CD4-positive, alpha-beta T cell treated with Interleukin-4 for 4 hours (primary cell): ENCODE data around the gene TIPIN.
"Not testable (repeated sequence)": the region's sequence is repeated elsewhere in the genome, so short reads cannot be mapped to it uniquely, and the experiment has no call there.

Source experiments
- DNase-seq: peaks from one replicate; pipeline ENCODE4 v3.0.0-alpha.2; 2020

The TIPIN gene, protein sequence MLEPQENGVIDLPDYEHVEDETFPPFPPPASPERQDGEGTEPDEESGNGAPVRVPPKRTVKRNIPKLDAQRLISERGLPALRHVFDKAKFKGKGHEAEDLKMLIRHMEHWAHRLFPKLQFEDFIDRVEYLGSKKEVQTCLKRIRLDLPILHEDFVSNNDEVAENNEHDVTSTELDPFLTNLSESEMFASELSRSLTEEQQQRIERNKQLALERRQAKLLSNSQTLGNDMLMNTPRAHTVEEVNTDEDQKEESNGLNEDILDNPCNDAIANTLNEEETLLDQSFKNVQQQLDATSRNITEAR

DNA sequence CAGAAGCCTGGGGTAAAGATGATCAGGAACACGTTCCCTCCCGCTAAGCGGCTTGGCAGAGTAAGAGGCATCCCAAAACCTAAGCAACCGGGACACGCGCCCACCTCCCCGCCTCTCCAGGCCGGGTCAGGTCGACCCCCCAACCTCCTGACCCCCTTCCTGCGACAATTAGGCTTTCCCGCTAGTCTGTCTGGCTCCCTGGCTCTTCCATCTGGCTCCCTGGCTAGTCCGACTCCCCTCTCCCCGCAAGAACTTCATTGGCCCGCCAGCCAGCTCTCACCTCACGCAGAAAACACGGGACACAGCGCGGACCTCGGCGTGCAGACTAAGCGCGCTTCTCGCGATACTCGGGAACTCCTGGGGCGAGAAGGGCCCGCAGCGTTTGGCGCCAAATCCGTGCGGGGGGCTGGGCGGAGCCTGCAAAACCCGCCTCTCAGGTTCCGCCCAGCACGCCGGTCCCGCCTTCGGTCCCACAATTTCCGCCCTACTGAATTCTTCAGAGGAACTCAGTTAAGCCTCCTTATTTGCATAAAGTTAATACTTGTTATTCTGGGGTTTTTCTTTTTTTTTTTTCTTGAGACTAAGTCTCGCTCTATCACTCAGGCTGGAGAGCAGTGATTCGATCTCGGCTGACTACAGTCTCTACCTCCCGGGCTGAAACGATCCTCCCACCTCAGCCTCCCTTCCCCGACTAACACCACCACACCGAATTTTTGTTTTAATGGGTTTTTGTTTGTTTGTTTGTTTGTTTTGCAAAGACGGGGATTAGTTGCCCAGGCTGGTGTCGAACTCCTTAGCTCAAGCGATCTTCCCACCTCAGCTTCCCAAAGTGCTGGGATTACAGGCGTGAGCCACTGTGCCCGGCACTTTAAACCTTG, at the start of gene TIPIN:
TSS of gene TIPIN (minus strand) at position 327 of the 878 bp plus-strand sequence. CDS start 3,738 bp downstream, outside the sequence.
- DNase-seq: peak; percentile 97

DNA sequence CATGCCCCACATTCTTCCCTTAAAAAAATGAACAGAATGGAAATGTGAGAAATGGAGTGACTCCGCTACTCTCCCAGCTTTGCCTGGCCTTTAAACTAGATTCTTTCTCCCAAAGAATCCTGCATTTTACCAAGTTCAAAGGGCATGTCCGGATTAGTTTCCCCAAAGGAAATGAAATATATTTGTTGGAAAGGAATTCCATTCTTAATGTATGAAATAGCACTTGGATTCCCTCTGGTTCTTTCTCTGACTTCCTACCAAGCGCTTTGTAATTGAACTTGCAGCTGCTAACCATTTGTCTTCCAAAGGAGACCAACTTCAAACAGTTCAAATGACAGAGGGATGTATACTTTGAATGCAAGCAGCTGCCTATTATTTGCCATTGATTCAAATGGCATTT, 49.1 kb upstream of the TIPIN start:
- no peak for DNase-seq

DNA sequence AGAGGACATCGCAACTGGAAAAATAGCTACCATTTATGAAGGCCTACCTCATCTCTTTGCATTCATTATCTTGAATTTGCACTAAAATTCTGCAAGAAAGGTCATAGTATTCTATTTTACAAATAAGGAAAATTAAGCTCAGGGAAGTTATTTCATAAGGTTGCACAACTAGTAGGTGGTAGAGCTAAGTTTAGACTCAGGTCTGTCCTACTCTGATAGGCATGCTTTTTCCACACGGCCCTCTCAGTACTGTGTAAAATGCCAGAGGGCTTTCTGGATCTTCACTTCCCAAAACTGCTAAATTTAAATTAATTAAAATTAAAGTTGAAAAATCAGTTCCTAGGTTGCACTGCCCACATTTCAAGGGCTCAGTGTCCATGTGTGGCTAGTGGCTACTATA, 48.5 kb upstream of the TIPIN start:
- DNase-seq: no peak

DNA sequence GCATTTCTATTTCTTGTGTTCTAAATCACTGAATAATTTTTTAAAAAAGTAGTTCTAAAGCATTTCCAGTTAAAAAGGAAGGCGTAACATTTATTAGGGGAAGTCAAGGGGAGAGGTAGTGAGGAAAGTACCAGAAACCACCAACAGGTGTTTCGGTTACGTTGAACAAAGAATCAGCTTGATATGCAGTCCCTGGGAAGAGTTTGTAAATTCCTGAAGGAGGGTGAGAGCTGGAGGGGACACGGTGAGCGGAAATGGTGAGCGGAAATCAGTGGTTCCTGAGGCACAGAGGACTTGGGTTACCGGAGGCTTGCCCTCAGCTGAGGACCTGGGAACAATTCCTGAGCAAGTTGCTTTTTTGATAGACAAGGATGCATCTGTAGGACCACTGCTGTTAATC, 48.0 kb upstream of the TIPIN start:
- no peak for DNase-seq

DNA sequence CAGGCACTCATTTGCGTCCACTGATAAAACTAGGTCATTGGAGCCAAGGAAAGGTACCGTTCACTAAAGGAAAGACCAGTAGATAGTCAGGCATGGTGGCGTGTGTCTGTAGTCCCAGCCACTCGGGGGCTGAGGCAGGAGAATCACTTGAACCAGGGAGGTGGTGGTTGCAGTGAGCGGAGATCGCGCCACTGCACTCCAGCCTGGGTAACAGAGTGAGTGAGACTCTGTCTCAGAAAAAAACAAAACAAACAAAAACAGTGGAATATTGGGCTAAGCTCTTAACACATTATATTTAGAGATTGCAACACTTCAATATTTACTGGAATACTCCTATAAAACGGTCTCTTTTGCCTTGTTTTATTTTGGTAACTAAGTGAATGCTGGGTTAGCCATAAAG, 47.6 kb upstream of the TIPIN start:
- DNase-seq: no peak

DNA sequence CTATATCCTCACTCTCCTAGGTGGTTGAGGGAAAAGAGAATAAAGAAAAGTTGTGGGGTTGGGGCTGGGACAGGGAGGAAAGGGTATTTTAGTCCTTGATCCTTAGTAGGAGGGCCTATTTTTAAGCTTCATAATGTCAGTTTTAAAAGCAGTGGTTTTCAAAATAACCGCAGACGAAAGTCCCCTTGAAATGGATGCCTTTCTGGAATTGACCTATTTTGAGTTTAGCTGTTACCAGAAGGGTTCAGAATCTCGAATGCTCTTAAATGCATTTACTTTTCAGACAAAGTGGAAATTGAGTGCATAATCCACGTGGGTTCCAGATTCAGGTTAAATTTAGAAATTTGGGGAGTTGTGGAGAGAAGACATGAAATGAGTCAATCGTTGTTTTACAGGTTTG, 46.8 kb upstream of the TIPIN start:
- no peak for DNase-seq

DNA sequence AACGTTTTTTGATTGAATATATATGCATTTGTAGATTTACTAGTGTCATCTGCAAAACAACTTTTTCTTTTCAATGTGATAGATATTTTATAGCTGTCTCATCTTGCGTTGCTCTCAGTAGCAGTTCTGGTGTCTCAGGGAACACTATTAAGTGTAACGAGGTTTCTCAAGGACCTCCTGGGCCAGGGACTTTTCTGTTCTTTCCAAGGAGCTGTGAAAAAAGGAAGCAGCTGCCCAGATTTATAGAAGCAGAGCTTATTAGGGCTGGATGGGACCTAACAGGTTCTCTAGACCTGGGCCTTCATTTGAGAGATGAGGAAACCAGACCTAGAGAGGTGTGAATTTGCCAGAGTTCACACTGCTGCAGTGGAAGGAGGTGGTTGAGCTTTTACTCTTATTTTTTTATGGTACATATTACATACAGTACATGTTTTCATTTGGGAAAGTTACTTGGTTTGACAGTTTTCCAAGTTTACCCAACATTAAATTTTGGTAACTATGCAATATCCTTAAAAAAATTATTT, 46.3 kb upstream of the TIPIN start:
- DNase-seq: no peak

DNA sequence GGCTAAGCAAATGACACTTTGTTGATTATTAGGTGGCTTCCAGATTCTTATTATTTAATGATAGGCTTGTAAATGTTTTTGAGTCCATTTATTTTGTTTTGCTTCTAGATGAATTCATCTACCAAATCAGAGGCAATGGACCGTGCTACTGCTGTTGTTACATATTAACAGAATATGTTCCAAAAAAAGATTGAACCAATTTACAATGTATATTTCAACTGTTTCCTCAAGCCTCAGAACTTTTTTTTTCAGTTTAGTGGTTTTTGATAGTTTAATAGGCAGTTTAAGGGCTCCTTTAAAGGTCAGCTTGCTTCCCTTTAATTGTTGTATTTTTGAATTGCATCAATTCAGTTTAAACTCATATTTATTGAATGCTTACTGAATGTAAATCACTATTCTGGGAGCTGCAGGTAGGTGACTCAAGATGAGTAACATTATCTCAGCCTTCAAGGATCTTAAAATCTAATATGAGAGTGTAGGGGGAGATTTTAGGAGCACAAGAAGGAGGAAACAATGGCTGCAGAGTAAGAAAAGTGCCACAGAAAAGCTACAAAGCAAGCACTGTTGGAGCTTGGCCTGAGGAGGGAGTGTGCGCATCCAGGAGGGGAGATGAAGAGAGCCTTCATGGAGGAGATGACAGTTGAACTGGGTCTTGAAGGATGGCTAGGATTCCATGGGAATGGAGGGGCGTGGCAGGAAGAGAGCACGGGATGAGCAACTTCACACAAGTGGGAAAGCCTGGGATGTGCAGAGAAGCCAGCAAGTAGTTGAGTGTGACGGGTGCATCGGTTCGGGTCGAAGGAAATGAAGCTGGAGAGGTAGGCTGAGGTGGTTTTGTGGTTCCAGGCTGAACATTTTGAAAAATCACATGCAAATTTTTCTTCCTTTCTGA, 44.9 kb upstream of the TIPIN start:
- no peak for DNase-seq

DNA sequence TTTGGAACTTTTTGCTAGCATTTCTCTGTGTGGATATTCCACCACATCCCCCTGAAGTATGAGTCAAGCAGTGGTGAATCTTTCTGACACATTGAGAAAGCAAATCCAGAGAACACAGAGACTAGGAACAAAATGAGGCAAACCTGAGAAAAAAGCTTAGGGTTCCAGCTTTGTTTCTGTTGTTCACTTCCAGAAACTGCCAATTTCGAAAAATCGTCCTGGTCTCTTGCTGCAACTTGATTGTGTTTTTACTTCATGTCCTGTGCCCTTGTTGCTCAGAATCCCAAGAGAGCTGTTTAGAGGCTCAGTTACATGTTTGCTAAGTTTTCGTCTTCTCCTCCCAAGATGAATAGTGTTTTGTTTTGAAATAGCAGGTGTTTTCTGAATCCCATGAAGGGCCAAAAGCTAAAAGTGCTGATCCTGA, 43.9 kb upstream of the TIPIN start:
- no peak for DNase-seq

DNA sequence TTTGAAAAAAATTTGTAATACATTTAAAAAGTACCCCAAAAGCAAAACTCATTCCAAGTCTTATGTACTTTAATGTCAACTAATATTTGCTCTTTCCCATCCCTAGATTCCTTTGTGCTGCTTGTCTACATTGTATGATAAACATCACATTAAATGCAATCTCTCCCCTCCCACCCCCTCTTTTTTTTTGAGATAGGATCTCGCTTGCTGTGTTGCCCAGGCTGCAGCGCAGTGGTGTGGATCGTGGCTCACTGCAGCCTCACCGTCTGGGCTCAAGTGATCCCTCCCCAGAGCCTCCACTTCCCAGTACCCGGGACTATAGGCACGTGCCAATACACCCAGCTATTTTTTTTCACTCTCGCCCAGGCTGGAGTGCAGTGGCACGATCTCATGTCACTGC, 42.8 kb upstream of the TIPIN start:
- DNase-seq: no peak

DNA sequence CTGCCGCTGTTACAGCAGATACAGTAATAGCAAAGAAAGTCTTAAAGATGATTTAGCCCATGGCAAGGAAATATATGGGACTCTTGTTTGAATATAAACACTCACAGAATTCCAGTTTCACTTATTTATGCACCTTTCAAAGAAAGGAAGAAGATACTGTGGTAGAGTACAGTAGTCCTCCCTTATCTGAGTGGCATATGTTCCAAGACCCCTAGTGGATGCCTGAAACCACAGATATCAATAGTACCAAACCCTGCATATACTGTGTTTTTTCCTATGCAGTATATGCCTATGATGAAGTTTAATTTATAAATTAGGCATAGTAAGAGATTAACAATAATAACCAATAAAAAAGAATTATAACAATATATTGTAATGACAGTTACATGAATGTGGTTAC, 38.4 kb upstream of the TIPIN start:
- no peak for DNase-seq

DNA sequence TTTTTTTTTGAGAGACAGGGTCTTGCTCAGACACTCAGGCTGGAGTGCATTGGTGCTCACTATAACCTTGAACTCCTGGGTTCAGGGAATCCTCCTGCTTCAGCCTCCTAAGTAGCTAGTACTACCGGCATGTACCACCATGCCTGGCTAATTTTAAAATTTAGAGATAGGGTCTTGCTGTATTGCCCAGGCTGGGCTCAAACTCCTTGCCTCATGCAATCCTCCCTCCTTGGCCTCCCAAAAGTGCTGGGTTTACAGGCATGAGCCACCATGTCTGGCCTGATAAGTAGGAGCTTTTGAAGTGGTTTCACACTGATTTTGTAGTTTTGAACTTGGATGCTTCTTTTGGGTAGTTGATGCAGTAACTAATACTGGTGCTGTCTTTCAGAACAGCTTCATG, 38.0 kb upstream of the TIPIN start:
- DNase-seq: no peak

DNA sequence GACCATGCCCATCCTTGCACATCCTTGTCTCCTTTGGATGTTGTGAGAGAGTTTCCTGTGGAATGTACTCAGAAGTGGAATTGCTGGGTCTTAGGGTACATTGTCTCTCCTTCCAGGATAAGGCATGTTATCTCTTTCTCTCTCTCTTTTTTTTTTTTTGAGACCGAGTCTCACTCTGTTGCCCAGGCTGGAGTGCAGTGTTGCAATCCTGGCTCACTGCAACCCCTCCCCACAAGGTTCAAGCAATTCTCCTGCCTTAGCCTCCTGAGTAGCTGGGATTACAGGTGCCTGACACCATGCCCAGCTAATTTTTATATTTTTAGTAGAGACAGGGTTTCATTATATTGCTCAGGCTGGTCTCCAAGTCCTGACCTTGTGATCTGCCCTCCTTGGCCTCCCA, 36.6 kb upstream of the TIPIN start:
- DNase-seq: not testable (repeated sequence)

DNA sequence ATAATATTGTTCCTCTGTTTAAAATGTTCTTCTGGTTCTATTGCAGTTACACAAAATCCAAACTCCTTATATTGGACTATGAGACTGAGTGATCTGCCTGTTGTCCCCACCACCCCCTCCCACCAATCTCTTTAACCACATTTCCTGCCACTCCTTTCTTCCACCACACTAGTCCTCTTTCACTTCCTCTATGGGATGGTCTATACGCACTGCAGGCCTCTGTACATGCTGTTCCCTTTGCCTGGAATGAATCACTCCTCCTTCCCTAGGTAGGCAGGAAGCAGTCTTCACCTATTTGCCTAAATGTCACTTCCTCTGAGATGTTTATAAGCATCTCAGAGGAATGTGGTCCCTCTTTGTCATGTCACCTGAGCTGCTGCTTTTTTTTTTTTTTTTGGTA, 34.2 kb upstream of the TIPIN start:
- DNase-seq: peak; percentile 57

DNA sequence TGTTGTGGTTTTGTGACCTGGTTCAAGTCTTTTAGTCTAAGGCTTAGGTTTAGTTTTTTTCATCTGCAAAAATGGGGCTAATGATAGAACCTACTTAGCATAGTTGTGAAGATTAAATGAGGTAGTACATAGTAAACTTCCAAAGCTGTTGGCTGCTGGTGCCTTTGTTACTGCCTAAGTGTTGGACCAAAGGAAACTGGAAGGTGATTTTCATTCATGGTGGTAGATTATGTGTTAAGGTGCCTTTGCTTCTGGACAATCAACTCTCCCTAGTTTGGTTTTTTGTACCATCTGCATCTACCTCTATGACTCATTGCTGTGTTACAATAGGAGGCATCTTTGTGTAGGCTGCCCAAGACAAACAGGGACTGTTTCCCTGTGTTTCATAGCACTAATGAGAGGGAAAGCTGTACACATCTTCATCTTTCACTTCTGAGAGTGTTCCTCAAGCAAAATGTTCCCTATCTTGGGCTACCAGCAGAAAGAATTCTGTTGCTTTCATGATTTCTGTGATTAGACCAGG, 33.4 kb upstream of the TIPIN start:
- DNase-seq: no peak

DNA sequence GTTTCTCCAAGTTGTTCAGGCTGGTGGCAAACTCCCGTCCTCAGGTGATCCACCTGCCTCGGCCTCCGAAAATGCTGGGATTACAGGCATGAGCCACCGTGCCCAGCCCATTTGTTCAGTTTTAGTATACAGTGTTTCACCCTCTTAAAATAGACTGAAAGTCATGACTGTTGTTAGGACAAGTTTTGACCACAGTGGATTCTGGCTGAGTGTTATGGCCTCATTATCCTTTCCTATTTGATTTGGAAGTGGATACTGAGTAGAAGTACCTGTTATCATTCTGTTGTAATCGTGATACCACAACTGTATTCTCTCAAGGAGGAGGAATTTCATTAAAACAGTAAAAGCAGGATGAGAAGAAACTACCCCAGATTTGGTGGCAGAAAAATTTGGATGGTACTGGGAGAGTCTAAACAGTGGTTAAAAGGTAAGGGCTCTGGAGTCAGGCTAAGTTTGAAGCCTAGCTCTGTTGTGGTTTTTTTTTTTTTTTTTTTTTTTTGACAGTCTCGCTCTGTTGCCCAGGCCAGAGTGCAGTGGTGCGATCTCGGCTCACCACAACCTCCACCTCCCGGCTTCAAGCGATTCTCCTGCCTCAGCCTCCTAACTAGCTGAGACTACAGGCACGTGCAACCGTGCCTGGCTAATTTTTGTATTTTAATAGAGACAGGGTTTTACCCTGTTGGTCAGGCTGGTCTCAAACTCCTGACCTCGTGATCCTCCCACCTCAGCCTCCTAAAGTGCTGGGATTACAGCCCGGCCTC, 32.8 kb upstream of the TIPIN start:
- DNase-seq: no peak

DNA sequence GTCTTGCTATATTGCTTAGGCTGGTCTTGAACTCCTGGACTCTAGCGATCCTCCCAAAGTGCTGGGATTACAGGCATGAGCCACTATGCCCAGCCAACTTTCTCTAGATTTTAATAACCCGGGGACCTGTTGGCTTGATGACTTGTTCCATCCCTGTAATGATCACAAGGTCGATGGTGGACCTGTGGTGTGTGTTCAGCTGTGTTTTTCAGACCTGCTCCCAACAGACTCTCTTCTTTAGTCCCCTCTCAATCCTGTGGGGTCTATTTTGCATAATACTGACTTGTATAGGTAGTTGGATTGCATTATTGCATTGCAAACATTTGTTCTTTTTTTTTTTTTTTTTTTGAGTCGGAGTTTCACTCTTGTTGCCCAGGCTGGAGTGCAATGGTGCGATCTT, 32.1 kb upstream of the TIPIN start:
- no peak for DNase-seq

DNA sequence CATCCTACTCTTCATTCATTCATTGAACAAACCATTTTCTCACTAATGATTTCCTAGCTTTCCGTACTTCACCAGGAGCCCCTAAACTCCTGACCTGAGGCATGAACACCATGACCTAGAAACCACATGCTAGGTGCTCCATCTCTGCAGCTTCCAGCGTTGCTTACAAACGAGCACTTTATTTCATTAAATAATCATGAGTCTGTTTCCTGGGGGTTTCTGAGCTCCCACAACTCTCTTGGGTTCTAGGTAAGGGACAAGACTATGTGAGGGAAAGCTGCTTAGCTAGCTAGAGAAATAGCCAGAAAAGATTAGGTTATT, 31.5 kb upstream of the TIPIN start:
- no peak for DNase-seq

DNA sequence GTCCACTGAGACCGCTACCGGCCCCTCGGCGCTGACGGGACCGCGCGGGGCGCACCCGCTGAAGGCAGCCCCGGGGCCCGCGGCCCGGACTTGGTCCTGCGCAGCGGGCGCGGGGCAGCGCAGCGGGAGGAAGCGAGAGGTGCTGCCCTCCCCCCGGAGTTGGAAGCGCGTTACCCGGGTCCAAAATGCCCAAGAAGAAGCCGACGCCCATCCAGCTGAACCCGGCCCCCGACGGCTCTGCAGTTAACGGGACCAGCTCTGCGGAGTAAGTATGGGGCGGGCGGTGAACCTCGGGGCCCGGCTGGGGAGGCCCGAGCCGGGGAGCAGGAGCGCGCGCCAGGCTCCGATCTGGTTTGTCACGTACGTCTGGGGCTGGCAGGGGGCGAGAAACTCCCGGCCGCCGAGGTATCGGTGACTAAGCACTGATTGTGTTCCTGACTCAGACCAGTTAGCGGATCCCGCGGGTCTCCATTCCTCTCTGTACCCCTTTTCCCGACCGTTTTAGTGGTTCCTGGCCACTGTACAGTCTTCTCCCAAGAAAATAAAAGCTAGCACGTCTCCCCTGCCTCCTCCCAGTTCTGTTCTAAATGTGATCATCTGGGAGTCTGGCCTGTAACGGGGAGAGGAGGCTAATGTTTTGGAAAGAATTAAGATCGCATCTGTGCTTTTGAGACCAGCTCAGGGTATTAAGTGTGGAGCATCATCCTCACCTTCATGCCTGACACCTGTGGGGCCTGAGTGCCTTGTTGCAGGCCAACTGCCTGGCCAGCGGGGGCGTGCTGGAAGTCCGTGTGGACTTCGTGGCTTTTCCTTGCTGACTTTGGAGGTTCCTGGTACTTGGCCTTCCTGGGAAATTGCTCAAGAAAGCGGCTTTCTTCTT, 30.9 kb upstream of the TIPIN start:
- DNase-seq: peak; percentile 72

DNA sequence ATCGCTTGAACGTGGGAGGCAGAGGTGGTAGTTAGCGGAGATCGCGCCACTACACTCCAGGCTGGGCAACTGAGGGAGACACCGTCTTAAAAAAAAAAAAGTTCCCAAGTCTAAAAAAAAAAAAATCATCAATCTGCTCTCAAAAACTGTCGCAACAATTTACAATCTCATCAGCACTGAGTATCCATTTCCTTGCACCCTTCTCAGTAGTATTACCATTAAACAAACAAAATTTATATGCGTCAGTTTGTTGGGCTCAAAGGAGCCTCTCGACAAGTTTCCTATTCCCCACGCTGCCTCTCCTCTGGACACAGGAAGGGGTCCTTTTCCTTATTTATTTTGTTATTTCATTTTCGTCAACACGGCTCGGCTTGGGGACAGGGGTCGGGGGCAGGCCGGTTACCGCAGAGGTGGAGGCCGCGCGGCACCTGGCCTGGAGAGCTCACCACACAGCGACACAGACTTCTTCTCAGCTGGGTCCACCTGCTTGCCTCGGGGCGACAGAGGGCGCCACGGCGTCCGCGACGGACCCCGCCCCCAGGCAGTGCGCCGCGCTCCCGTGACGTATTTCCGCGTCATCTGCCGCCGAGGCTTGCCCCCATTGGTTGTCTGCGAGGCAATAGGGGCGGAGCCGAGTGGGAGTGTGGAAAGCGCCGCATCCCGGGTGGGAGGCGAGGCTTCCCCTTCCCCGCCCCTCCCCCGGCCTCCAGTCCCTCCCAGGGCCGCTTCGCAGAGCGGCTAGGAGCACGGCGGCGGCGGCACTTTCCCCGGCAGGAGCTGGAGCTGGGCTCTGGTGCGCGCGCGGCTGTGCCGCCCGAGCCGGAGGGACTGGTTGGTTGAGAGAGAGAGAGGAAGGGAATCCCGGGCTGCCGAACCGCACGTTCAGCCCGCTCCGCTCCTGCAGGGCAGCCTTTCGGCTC, 30.0 kb upstream of the TIPIN start, which contains the start of gene MAP2K1:
TSS of gene MAP2K1 (plus strand) at position 709 of the 920 bp plus-strand sequence. CDS start 436 bp downstream, outside the sequence.
- peak; percentile 97 for DNase-seq
